ENCODE data around the gene SLC37A1.

SLC37A1 gene

DNA sequence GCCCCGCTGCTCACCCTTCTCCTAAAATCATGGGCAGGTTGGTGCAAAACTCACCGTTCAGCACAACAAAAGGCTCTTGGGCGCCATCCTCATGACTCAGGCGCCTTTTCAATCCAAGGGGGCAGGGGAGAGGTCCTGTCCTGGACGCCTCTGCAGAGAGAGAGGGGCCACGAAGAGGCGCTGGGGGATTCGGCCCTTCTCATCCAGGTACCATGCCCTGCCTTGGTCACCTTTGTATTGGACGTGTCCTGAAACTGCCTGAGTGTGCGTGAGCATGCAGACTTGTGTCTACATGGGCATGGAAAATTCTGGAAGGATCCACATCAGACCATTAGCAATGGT, 53.5 kb downstream of the SLC37A1 start:
- no peaks in the 10 kb centered on the region for H3K79me2 ChIP-seq (ENCODE audit: insufficient read depth, low read length)
- TF ChIP-seq EZH2phosphoT487 (conservative IDR thresholded peaks at IDR 0.05; ENCODE audit: low read length): no peak
- TF ChIP-seq, protein P1, sequence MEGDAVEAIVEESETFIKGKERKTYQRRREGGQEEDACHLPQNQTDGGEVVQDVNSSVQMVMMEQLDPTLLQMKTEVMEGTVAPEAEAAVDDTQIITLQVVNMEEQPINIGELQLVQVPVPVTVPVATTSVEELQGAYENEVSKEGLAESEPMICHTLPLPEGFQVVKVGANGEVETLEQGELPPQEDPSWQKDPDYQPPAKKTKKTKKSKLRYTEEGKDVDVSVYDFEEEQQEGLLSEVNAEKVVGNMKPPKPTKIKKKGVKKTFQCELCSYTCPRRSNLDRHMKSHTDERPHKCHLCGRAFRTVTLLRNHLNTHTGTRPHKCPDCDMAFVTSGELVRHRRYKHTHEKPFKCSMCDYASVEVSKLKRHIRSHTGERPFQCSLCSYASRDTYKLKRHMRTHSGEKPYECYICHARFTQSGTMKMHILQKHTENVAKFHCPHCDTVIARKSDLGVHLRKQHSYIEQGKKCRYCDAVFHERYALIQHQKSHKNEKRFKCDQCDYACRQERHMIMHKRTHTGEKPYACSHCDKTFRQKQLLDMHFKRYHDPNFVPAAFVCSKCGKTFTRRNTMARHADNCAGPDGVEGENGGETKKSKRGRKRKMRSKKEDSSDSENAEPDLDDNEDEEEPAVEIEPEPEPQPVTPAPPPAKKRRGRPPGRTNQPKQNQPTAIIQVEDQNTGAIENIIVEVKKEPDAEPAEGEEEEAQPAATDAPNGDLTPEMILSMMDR (IDR thresholded peaks at IDR 0.05; ENCODE audit: insufficient read depth, low read length, poor library complexity, severe bottlenecking): no peak
- H3K9me2 ChIP-seq (replicated peaks; ENCODE audit: insufficient read depth, low read length): no peaks in the 10 kb centered on the region
- H3K4me2 ChIP-seq (ENCODE audit: low read depth, low read length, poor library complexity, severe bottlenecking): no peak overlapping the region
- no peaks in the 10 kb centered on the region for H3K27me3 ChIP-seq (ENCODE audit: low read length)
- no peak overlapping the region for H3K4me3 ChIP-seq (ENCODE audit: insufficient read depth, low read length, poor library complexity, severe bottlenecking)
- no peaks in the 10 kb centered on the region for H3K9me3 ChIP-seq (ENCODE audit: insufficient read depth, low read length)
- H4K20me1 ChIP-seq (ENCODE audit: low read depth, low read length): no peaks in the 10 kb centered on the region
- H3F3A ChIP-seq (ENCODE audit: insufficient read depth): peaks cover 15% of the 10 kb centered on the region
- no peak overlapping the region for H3K27ac ChIP-seq (ENCODE audit: low read depth, low read length)
- no peak overlapping the region for H3K9ac ChIP-seq (ENCODE audit: low read length)
- no peaks in the 10 kb centered on the region for H3K36me3 ChIP-seq (ENCODE audit: low read length)
- H2AFZ ChIP-seq (ENCODE audit: low read depth, low read length, severe bottlenecking): no peak overlapping the region

DNA sequence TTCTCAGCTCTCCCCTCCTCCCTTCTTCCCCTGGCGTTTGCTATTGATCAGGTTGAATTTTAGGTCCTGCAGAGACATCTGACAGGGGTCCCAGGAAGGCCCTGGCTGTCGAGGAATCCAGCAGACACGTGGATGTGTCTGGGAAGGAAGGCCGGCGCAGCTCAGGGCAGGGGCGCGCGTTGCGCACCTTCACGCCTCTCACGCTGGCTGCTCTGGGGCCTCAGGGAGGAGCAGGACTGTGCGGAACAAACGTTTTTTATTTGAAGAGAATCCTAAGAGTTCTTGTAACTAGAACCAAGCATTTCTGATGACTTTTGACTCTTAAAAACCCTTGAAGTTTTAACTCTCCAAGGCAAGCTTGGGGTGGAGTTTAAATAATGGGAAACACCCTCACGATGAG, 54.2 kb downstream of the SLC37A1 start:
- peak overlapping the region; percentile 1; the same call in 1 of the 2 replicates for H3K9ac ChIP-seq (ENCODE audit: low read length)
- no peaks in the 10 kb centered on the region for H3K9me3 ChIP-seq (ENCODE audit: insufficient read depth, low read length)
- no peaks in the 10 kb centered on the region for H3K27me3 ChIP-seq (ENCODE audit: low read length)
- H4K20me1 ChIP-seq (ENCODE audit: low read depth, low read length): no peaks in the 10 kb centered on the region
- no peak overlapping the region for H3K4me3 ChIP-seq (ENCODE audit: insufficient read depth, low read length, poor library complexity, severe bottlenecking)
- peaks cover 8% of the 10 kb centered on the region for H3F3A ChIP-seq (ENCODE audit: insufficient read depth)
- TF ChIP-seq, protein P1 (IDR thresholded peaks at IDR 0.05; ENCODE audit: insufficient read depth, low read length, poor library complexity, severe bottlenecking): no peak
- TF ChIP-seq EZH2phosphoT487 (conservative IDR thresholded peaks at IDR 0.05; ENCODE audit: low read length): no peak
- H3K9me2 ChIP-seq (replicated peaks; ENCODE audit: insufficient read depth, low read length): no peaks in the 10 kb centered on the region
- H3K79me2 ChIP-seq (ENCODE audit: insufficient read depth, low read length): no peaks in the 10 kb centered on the region
- H2AFZ ChIP-seq (ENCODE audit: low read depth, low read length, severe bottlenecking): no peak overlapping the region
- H3K27ac ChIP-seq (ENCODE audit: low read depth, low read length): peak overlapping the region; percentile 59
- no peaks in the 10 kb centered on the region for H3K36me3 ChIP-seq (ENCODE audit: low read length)
- peak overlapping the region; percentile 20 for H3K4me2 ChIP-seq (ENCODE audit: low read depth, low read length, poor library complexity, severe bottlenecking)

DNA sequence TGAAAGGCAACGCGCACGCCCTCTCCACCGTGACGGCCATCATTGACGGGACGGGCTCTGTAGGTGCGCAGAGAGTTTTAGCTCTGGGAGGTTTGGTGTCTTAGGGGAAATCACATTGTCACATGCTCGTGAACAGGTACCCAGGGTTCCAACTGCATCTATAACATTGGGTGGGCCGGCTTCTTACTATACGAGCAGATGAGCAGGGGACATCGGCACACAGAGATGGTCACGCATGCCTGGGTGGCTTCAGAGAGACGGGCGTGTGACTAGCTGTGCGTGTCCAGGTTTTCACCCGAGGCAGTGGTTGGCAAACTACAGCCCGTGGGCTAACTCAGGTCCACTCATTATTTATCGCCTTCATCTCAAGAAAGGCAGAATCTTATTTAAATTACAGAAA, 54.7 kb downstream of the SLC37A1 start:
- H3K9me2 ChIP-seq (replicated peaks; ENCODE audit: insufficient read depth, low read length): no peaks in the 10 kb centered on the region
- H3K9me3 ChIP-seq (ENCODE audit: insufficient read depth, low read length): no peaks in the 10 kb centered on the region
- H3K4me2 ChIP-seq (ENCODE audit: low read depth, low read length, poor library complexity, severe bottlenecking): peak overlapping the region; percentile 20
- H4K20me1 ChIP-seq (ENCODE audit: low read depth, low read length): no peaks in the 10 kb centered on the region
- peak overlapping the region; percentile 1; the same call in 1 of the 2 replicates for H3K9ac ChIP-seq (ENCODE audit: low read length)
- no peaks in the 10 kb centered on the region for H3K79me2 ChIP-seq (ENCODE audit: insufficient read depth, low read length)
- no peak for TF ChIP-seq EZH2phosphoT487 (conservative IDR thresholded peaks at IDR 0.05; ENCODE audit: low read length)
- TF ChIP-seq, protein P1 (IDR thresholded peaks at IDR 0.05; ENCODE audit: insufficient read depth, low read length, poor library complexity, severe bottlenecking): no peak
- peak overlapping the region; percentile 59 for H3K27ac ChIP-seq (ENCODE audit: low read depth, low read length)
- H3K36me3 ChIP-seq (ENCODE audit: low read length): no peaks in the 10 kb centered on the region
- H2AFZ ChIP-seq (ENCODE audit: low read depth, low read length, severe bottlenecking): no peak overlapping the region
- H3K27me3 ChIP-seq (ENCODE audit: low read length): no peaks in the 10 kb centered on the region
- peaks cover 3% of the 10 kb centered on the region for H3F3A ChIP-seq (ENCODE audit: insufficient read depth)
- no peak overlapping the region for H3K4me3 ChIP-seq (ENCODE audit: insufficient read depth, low read length, poor library complexity, severe bottlenecking)
